MM.1S (cell line): ENCODE results near the gene SELENON.

ENCODE experiments used
- DNase-seq: peaks from one replicate; pipeline ENCODE4 v3.0.0-alpha.2; 2015
- H2AFZ ChIP-seq: fragments of 300-600 bp; sonication (generic); 2 replicates; pipeline ENCODE4 v1.6.0; 2016; ENCODE audit warnings: antibody characterized with exemption, low read length
- H3F3A ChIP-seq: fragments of 300-600 bp; sonication (generic); 2 replicates; pipeline ENCODE4 v1.6.1; 2016; ENCODE audit warnings: mild to moderate bottlenecking, antibody characterized with exemption, low read length, moderate library complexity, mixed read lengths; ENCODE audit not compliant: insufficient read depth
- H3K27ac ChIP-seq: fragments of 300-600 bp; sonication (generic); 2 replicates; pipeline ENCODE4 v1.5.1; 2016; ENCODE audit warnings: mild to moderate bottlenecking, low read length
- H3K27me3 ChIP-seq: fragments of 300-600 bp; sonication (generic); replicated peaks from 2 replicates; pipeline ENCODE4 v1.6.0; 2016; ENCODE audit warnings: low read length; ENCODE audit not compliant: insufficient read depth
- H3K36me3 ChIP-seq: fragments of 300-600 bp; sonication (generic); replicated peaks from 2 replicates; pipeline ENCODE4 v1.6.1; 2016; ENCODE audit warnings: mild to moderate bottlenecking, low read length, mixed read lengths; ENCODE audit not compliant: insufficient read depth
- H3K4me1 ChIP-seq: fragments of 300-600 bp; sonication (generic); 2 replicates; pipeline ENCODE4 v1.6.1; 2016; ENCODE audit warnings: low read length, mixed read lengths
- H3K4me2 ChIP-seq: fragments of 300-600 bp; sonication (generic); 2 replicates; pipeline ENCODE4 v1.6.0; 2016; ENCODE audit warnings: low read depth, low read length
- H3K4me3 ChIP-seq: fragments of 300-600 bp; sonication (generic); 2 replicates; pipeline ENCODE4 v1.5.1; 2016; ENCODE audit warnings: low read length, mixed read lengths
- H3K79me2 ChIP-seq: fragments of 300-600 bp; sonication (generic); 2 replicates; pipeline ENCODE4 v1.6.1; 2016; ENCODE audit warnings: mixed run types, low read length, mixed read lengths
- H3K9ac ChIP-seq: fragments of 300-600 bp; sonication (generic); 2 replicates; pipeline ENCODE4 v1.6.1; 2016; ENCODE audit warnings: low read length, mixed read lengths
- H3K9me2 ChIP-seq: fragments of 300-600 bp; sonication (generic); replicated peaks from 2 replicates; pipeline ENCODE4 v1.6.1; 2016; ENCODE audit warnings: mild to moderate bottlenecking, low read length, mixed read lengths; ENCODE audit not compliant: insufficient read depth
- H3K9me3 ChIP-seq: fragments of 300-600 bp; sonication (generic); replicated peaks from 2 replicates; pipeline ENCODE4 v1.6.1; 2016; ENCODE audit warnings: mild to moderate bottlenecking, low read length, mixed read lengths; ENCODE audit not compliant: insufficient read depth
- H4K20me1 ChIP-seq: fragments of 300-600 bp; sonication (generic); 2 replicates; pipeline ENCODE4 v1.6.1; 2016; ENCODE audit warnings: mild to moderate bottlenecking, low read length, moderate library complexity, mixed read lengths; ENCODE audit not compliant: insufficient read depth
- CTCF ChIP-seq: fragments of 300-600 bp; sonication (generic); IDR thresholded peaks from 2 replicates; pipeline ENCODE4 v1.5.1; 2016; ENCODE audit warnings: antibody characterized with exemption, low read length, mixed read lengths
- EZH2 ChIP-seq: fragments of 300-600 bp; sonication (generic); optimal IDR thresholded peaks from 2 replicates; pipeline ENCODE3; 2017; ENCODE audit warnings: low read depth, mild to moderate bottlenecking, antibody characterized with exemption, low read length, mixed read lengths
- EZH2phosphoT487 ChIP-seq: fragments of 300-600 bp; sonication (generic); IDR thresholded peaks from 2 replicates; pipeline ENCODE4 v1.6.1; 2018; ENCODE audit warnings: antibody characterized with exemption, low read length

SELENON gene

GRCh38 chr1:25809929-25810328 lies 9.9 kb downstream of the SELENON start:
- H3K27ac ChIP-seq = no peak overlapping the region
- DNase-seq = no peak
- TF ChIP-seq EZH2phosphoT487 = no peak
- TF ChIP-seq CTCF = no peak
- no peak for TF ChIP-seq EZH2
- H4K20me1 ChIP-seq = no peaks in the 10 kb centered on the region
- no peaks in the 10 kb centered on the region for H3K9me3 ChIP-seq
- H3K9ac ChIP-seq = no peak overlapping the region
- H3K4me2 ChIP-seq = no peak overlapping the region
- H2AFZ ChIP-seq = no peak overlapping the region
- no peaks in the 10 kb centered on the region for H3K36me3 ChIP-seq
- no peaks in the 10 kb centered on the region for H3F3A ChIP-seq
- no peak overlapping the region for H3K4me3 ChIP-seq
- H3K9me2 ChIP-seq = no peaks in the 10 kb centered on the region
- no peaks in the 10 kb centered on the region for H3K27me3 ChIP-seq
- H3K4me1 ChIP-seq = no peaks in the 10 kb centered on the region
- no peaks in the 10 kb centered on the region for H3K79me2 ChIP-seq

GRCh38 chr1:25810341-25811299 lies 10.6 kb downstream of the SELENON start:
- Histone ChIP-seq H3K79me2 (no peaks in the 10 kb centered on the region), H3K27me3 (no peaks in the 10 kb centered on the region), H3K4me1 (no peaks in the 10 kb centered on the region), H3K4me3 (no peak overlapping the region), H3F3A (no peaks in the 10 kb centered on the region), H3K36me3 (no peaks in the 10 kb centered on the region), H4K20me1 (no peaks in the 10 kb centered on the region), H3K9ac (no peak overlapping the region), H3K9me2 (no peaks in the 10 kb centered on the region), H2AFZ (no peak overlapping the region), H3K27ac (no peak overlapping the region), H3K9me3 (no peaks in the 10 kb centered on the region), H3K4me2 (no peak overlapping the region)
- peak; percentile 50 for DNase-seq
- TF ChIP-seq CTCF (peak; percentile 95), EZH2 (no peak), EZH2phosphoT487 (no peak)

- TF ChIP-seq CTCF = no peak
- no peak for TF ChIP-seq EZH2
- TF ChIP-seq EZH2phosphoT487 = no peak
- H3K36me3 ChIP-seq = no peaks in the 10 kb centered on the region
- H3K9ac ChIP-seq = no peak overlapping the region
- H3K4me1 ChIP-seq = no peaks in the 10 kb centered on the region
- H3K9me2 ChIP-seq = no peaks in the 10 kb centered on the region
- H3K27ac ChIP-seq = no peak overlapping the region
- no peaks in the 10 kb centered on the region for H3F3A ChIP-seq
- H3K9me3 ChIP-seq = no peaks in the 10 kb centered on the region
- H4K20me1 ChIP-seq = no peaks in the 10 kb centered on the region
- H3K4me2 ChIP-seq = no peak overlapping the region
- H3K27me3 ChIP-seq = no peaks in the 10 kb centered on the region
- no peaks in the 10 kb centered on the region for H3K79me2 ChIP-seq
- no peak overlapping the region for H2AFZ ChIP-seq
- no peak for DNase-seq
- H3K4me3 ChIP-seq = no peak overlapping the region
These were observed 11.5 kb downstream of the SELENON start for GRCh38 chr1:25811384-25812082.
